NCI-H1048 (cell line): ENCODE measurements around the gene ZCCHC8.
"Not testable (repeated sequence)": the region's sequence is repeated elsewhere in the genome, so short reads cannot be mapped to it uniquely, and the experiment has no call there.

Experiments
- DNase-seq: peaks from one replicate; lab custom pipeline; 2025; lab: John Stamatoyannopoulos, UW

ZCCHC8 gene

DNA sequence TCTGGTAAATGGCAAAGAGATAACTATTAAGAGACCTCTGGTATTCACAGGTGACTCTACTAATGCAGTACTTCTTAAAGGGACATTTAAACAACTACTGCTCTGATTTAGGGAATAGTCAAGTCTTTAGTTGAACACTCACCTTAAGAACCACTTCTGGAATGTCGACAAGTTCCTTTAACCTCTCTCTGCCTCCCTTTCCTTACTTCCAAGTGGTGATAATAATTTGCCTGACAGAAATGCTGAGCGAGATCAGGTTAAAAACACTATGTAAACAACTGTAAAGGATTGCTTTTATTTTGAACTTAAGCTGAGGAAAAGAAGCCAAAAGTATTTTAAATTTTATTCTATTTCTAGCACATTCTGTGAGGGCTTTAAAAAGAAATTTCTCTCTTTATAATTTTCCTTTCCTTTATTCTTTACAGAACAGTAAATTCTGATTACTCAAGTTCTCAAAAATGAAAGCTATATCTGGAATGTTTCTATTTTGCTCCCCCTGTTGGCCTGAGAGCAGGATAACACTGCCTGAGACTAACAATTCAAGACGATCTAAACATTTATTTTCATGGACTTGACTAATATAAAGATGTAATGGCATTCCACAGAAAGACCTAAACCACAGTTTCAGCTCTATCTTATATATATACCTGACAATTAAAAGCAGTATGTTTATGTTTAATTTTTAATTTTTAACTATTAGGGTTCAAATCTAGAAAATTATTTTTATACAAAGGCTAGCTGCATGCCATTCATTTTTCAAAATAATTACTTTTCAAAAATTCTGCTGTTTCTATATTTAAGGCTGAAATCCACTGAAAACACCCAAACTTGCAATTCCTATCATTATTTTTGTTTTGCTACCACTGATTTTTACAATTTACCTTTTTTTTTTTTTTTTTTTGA, 29.2 kb downstream of the ZCCHC8 start:
- DNase-seq, result peak; percentile 52

DNA sequence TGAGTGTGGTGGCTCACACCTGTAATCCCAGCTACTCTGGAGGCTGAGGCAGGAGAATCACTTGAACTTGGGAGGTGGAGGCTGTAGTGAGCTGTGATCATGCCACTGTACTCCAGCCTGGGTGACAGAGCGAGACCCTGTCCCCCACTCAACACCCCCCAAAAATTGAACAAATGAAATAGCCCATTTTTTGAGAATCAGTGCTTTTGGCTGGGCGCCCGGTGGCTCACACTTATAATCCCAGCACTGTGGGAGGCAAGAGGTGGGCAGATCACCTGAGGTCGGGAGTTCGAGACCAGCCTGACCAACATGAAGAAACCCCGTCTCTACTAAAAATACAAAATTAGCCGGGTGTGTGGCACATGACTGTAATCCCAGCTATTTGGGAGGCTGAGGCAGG, 30.2 kb downstream of the ZCCHC8 start:
- DNase-seq, result not testable (repeated sequence)

DNA sequence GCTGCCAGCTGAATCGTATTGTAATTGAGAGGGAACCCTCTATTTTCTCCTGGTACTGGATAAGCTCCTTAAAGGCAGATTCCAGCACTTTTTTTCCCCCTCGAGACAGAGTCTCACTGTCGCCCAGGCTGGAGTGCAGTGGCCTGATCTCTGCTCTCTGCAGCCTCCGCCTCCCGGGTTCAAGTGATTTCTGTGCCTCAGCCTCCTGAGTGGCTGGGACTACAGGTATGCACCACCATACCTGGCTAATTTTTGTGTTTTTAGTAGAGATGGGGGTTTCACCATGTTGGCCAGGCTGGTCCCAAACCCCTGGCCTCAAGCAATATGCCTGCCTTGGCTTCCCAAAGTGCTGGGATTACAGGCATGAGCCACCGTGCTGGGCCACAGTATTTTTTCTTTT, 30.9 kb downstream of the ZCCHC8 start:
- not testable (repeated sequence) for DNase-seq

DNA sequence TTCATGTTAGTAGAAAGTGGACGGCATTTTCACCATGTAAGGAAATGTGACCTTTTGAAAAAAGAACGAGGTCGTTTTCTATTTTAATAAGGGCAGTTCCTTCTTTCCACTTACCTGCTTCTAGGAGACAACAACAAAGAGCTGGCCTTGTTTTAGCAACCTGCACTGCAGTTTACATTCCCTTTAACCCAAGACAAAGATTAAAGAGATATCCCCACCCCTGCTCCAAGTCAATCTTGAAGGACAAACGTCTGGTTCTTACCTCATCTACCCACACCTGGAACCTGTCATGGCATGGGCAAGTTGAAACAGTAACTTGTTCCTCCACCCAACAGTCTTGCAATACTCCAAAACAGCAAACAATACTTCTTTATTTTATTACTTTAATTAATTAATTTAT, 32.7 kb downstream of the ZCCHC8 start:
- DNase-seq, result no peak

DNA sequence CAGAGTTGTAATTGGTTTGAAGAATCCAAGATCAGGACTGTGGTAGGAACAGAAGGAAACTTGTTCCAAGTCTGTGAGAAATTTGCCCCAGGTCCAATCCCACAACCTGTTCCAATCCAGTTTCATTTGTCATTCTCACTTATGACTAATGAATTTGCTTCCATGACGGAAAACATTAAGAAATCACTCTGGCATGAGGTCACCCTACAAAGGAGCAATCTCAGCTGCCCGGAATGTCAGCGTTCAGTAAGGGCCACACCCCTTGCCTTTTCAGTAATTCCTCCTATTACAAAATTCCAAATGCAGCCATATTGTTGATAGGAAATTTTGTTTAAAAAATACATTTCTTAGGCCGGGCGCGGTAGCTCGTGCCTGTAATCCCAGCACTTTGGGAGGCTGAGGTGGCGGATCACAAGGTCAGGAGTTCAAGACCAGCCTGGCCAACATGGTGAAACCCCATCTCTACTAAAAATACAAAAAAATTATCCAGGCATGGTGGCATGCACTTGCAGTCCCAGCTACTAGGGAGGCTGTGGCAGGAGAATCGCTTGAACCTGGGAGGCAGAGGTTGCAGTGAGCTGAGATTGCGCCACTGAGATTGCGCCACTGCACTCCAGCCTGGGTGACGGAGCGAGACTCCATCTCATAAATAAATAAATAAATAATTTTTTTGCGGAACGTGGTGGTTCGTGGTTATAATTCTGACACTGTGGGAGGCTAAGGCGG, 36.3 kb downstream of the ZCCHC8 start:
- DNase-seq, result not testable (repeated sequence)

DNA sequence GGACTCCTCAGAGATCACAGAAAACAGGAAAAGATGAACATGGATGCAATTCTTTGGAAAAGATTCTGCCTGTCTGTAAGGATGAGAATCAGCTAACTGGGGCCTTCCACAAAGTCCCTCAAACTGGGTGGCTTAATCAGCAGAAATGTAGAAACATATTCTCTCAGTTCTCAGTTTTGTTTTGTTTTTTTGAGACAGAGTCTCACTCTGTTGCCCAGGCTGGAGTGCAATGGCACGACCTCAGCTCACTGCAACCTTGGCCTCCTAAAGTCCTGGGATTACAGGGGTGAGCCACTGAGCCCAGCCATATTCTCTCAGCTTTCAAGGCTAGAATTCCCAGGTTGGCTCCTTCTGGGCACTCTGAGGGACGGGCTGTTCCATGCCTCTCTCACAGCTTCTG, 40.1 kb downstream of the ZCCHC8 start:
- no peak for DNase-seq

DNA sequence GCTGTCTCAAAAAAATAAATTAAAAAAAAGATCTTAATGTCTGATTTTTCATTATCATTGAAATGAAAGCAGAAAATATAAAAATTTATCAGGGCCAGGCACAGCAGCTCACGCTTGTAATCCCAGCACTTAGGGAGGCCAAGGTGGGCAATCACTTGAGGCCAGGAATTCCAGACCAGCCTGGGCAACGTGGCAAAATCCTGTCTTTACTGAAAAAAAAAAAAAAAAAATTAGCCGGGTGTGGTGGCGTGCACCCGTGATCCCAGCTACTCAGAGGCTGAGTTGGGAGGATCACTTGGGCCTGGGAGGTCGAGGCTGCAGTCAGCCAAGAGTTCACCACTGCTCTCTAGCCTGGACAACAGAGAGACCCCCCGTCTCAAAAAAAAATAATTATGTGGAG, 40.7 kb downstream of the ZCCHC8 start:
- no peak for DNase-seq

DNA sequence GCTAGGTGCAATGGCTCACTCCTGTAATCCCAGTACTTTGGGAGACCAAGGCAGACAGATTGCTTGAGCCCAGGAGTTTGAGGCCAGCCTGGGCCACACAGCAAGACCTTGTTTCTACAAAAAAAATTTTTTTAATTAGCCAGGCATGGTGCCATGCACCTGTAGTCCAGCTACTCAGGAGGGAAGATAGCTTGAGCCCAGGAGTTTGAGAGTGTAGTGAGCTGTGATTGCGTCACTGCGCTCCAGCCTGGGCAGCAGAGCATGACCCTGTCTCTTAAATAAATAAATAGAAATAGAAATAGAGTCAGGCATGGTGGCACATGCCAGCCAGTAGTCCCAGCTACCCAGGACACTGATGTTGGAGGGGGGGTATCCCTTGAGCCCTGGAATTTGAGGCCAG, 41.5 kb downstream of the ZCCHC8 start:
- DNase-seq, result no peak

DNA sequence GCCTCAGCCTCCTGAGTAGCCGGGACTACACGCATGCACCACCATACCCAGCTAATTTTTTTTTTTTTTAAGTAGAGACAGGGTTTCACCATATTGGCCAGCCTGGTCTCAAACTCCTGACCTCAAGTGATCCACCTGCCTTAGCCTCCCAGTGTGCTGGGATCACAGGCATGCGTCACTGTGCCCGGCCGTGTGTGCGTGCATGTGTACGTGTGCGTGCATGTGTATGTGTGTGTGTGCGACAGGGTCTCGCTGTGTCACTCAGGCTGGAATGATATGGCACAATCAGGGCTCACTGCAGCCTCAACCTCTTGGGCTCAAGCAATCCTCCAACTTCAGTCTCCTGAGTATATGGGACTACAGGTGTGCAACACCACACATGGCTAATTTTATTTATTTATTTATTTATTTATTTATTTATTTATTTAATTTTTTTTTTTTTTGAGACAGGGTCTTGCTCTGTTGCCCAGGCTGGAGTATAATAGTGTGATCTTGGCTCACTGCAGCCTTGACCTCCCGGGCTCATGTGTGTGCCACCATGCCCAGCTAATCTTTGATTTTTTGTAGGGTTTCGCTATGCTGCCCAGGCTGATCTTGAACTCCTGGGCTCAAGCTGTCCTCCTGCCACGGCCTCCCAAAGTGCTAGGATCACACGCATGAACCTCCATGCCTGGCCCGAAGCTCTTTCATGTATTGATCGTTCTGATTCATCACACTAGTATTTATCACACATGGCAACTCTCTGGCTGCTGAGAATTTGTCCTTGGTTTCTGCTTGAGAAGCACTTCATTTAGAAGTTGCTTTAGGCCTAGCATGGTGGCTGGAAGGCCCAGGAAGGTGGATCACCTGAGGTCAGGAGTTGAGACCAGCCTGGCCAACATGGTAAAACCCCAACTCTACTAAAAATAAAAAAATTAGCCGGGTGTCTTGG, 42.4 kb downstream of the ZCCHC8 start:
- DNase-seq, result no peak

DNA sequence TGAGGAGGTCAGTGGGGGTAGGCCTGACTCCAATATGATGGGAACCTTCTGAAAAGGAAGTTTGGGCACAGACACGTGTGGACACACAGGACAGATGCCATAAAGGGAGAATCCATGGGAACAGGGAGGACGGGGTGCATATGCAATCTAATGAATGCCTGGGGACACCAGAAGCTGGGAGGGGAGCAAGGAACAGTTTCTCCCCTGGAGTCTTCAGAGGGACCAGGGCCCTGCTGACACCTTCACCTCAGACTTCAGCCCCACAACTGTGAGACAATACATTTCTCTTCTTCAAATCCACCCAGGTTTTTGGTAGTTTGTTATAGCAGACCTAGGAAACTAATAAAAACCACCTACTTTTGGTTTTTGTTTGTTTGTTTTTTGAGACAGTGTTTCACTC, 43.1 kb downstream of the ZCCHC8 start:
- no peak for DNase-seq

DNA sequence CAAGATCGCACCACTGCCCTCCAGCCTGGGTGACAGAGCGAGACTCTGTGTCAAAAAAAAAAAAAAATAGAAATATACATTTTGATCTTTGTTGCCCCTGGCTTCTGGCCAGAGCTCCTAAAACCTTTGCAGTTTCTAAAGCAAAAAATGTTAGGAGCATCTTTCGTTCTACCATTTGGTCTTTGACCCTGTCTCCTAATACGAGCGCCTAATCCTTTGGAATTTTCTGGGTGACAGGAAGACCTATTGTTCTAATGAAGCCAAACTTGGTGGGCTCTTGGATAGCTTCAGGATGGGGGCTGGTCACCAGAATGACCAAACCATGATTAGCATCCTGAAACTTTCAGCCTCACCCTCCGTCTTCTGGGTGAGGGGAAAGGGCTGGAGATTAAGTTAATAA, 46.0 kb downstream of the ZCCHC8 start:
- DNase-seq, result no peak

DNA sequence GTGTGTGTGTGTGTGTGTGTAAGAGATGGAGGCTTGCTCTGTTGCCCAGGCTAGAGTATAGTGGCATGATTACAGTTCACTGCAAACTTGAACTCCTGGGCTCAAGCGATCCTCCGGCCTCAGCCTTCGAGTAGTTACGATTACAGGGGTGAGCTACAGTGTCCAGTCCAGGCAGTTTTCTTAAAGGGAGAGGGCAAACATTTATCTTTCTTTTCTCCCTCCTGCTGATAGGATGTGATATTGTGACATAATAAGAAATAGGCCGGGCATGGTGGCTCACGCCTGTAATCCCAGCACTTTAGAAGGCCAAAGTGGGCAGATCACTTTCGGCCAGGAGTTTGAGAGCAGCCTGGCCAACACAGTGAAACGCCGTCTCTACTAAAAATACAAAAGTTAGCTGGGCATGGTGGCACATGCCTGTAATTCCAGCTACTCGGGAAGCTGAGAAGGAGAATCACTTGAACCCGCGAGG, 46.4 kb downstream of the ZCCHC8 start:
- no peak for DNase-seq

DNA sequence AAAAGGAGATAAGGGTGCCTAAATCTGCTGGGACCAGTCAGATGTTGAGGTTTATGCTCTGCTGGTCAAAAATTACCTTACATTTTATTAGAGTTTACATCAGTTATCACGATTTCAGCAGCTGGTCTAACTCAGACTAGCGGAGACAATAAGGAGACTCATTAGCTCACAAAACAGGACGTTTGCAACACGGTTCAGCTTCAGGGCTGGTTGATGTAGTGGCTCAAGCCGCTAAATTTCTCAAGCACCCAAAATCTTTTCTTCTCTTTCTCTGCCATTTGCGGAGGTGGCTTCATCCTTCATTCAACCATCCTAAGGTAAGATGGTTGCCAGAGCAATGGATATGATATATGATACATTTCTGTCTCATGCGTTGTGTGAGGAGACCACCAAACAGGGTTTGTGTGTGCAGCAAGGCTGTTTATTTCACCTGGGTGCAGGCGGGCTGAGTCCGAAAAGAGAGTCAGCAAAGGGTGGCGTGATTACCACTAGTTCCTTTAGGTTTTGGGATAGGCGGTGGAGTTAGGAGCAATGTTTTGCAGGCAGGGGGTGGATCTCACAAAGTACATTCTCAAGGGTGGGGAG, 47.9 kb downstream of the ZCCHC8 start:
- DNase-seq, result no peak

DNA sequence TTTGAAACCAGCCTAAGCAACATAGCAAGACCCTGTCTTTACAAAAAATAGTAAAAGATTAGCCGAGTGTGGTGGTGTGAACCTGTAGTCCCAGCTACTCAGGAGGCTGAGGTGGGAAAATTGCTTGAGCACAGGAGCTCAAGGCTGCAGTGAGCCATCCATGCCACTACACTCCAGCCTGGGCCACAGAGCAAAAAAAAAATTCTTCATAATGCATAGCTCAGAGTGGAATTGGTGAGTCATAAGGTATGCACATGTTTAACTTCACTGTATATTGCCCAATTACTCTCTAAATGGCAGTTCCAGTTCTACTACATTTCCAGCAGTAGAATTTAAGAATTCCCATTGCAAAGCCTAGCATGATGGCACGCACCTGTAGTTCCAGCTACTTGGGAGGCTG, 51.4 kb downstream of the ZCCHC8 start:
- DNase-seq, result no peak

DNA sequence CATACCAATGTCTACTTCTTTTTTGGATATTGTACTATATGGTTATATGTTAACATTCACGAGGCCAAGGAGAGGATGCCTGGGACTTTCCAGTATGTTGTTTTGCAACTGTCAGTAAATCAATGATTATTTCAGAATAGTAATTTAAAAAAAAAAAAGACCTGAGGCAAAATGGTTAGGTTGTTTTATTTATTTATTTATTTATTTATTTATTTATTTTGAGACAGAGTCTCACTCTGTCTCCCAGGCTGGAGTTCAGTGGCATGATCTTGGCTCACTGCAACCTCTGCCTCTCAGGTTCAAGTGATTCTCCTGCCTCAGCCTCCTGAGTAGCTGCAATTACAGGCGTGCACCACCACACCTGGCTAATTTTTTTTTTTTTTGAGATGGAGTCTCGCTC, 52.9 kb downstream of the ZCCHC8 start:
- DNase-seq, result not testable (repeated sequence)

DNA sequence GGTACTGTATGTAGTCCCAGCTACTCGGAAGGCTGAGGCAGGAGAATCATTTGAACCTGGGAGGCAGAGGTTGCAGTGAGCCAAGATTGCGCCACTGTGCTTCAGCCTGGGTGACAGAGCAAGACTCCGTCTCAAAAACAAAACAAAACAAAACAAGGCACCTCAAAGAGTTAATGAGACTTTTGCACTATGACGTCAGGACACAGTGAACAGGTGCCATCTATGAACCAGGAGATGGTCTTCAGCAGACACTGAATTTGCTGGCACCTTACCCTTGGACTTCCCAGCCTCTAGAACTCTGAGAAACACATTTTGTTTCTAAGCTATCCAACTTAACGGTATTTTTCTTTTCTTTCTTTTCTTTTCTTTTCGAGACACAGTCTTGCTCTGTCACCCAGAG, 54.3 kb downstream of the ZCCHC8 start:
- DNase-seq, result not testable (repeated sequence)

DNA sequence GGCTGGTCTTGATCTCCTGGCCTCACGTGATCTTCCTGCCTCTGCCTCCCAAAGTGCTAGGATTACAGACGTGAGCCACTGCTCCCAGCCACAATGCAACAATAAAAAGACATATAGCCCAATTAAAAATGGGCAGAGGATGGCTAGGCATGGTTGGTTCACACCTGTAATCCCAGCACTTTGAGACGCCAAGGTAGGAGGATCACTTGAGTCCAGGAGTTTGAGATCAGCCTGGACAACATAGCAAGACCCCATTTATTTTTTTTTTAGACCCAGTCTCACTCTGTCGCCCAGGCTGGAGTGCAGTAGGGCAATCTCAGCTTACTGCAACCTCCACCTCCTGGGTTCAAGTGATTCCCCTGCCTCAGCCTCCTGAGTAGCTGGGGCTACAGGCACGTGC, 56.7 kb downstream of the ZCCHC8 start:
- DNase-seq, result not testable (repeated sequence)

DNA sequence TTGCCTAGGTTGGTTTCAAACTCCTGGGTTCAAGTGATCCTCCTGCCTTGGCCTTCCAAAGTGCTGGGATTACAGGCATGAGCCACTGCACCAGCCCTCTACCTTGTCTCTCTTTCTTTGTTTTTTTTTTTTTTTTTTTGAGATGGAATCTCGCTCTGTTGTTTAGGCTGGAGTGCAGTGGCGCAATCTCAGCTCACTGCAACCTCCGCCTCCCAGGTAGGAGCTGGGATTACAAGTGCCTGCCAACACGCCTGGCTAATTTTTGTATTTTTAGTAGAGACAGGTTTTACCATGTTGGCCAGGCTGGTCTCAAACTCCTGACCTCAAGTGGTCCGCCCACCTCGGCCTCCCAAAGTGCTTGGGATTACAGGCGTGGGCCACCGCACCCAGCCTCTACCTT, 61.9 kb downstream of the ZCCHC8 start:
- DNase-seq, result not testable (repeated sequence)

DNA sequence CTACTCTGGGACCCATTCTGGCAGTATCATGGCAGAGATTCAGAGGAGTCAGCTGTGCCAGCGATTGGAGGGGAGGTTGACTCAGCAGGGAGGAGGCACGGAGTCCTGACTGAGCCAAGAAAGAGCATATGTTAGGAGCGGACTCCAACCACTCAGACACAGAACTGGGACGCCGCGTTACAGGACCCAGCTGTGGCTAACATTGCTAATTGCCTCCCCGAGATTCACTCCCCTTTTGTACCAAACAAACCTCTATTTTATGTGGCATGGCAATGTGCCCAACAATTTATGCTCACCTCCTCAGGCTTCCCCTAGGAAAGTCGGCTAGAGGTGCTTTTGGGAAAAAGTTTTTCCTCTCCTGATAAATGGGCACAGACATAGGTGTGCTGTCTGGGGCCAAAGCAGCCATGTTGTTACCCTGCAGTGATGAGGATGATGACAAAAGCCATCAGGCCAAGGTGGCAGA, 63.0 kb downstream of the ZCCHC8 start:
- DNase-seq, result no peak

DNA sequence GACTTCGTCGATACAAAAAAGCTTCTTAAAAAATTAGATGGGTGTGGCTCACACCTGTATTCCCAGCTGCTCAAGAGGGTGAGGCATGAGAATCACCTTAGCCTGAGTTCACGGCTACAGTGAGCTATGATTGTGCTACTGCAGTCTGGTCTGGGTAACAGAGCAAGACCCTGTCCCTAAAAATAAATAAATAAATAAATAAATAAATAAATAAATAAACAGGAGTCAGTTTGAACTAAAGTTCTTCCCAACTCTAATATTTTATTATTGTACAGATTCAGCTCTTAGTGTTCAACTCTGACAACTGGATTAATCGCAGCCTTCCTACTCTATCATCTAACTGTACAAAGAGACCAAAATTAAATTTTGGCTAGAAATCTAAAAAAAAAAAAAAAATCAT, 65.5 kb downstream of the ZCCHC8 start:
- DNase-seq, result no peak

DNA sequence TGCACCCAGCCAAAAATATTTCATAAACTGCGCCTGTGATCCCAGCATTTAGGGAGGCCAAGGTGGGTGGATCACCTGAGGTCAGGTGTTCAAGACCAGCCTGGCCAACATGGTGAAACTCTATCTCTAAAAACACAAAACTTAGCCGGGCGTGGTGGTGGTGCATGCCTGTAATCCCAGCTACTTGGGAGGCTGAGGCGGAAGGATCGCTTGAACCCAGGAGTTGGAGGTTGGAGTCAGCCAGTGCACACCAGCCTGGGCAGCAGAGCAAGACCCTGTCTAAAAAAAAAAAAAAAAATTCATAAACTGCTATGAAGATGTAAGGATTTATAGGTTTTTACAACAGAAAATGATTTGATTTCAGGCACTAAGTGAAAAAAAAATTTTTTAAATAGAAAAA, 71.7 kb downstream of the ZCCHC8 start:
- DNase-seq, result not testable (repeated sequence)

DNA sequence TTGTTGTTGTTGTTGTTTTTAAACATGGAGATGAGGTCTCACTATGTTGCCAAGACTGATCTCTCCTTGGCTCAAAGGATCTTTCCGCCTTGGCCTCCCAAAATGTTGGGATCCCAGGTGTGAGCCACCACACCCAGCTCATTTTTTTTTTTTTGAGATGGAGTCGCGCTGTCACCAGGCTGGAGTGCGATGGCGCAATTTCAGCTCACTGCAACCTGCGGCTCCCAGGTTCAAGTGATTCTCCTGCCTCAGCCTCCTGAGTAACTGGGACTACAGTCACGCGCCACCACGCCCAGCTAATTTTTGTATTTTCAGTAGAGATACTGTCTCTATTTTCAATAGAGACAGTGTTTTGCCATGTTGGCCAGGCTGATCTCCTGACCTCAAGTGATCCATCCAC, 73.3 kb downstream of the ZCCHC8 start:
- no peak for DNase-seq
